Heart right ventricle (tissue), 16 donors: Measurements from ENCODE around the gene LMTK2. TPM values are rescaled to one million over a fixed set of nuclear protein-coding genes. Genes with fewer than 3 reads are reported as not detected.

Experiments used
- ATAC-seq, 8 donors: fragments of 200-7000 bp; cut with Tn5 transposase; one replicate each; pipeline ENCODE4 v1.9.1; 2020; ENCODE audit warnings: mild to moderate bottlenecking in 8 of 8, moderate library complexity in 8 of 8, moderate number of reproducible peaks in 1 of 8
- DNase-seq, 2 donors: peaks; one replicate each; pipeline ENCODE4 v3.0.0-alpha.2; 2020
- H3K27ac ChIP-seq, 10 donors: fragments of 200-600 bp; sonication (generic) in 2 of 10; one replicate each; pipeline versions ENCODE4 v1.5.0 to v1.8.0; 2020 to 2022; ENCODE audit warnings: mild to moderate bottlenecking in 3 of 10
- H3K27me3 ChIP-seq, 7 donors: fragments of 200-600 bp; one replicate each; pipeline ENCODE4 v1.8.0; 2021 to 2022; ENCODE audit warnings: mild to moderate bottlenecking in 2 of 7
- H3K36me3 ChIP-seq, 9 donors: fragments of 200-600 bp; sonication (generic) in 1 of 9; one replicate each; pipeline versions ENCODE4 v1.5.0 to v1.8.0; 2020 to 2022; ENCODE audit warnings: mild to moderate bottlenecking in 2 of 9
- H3K4me1 ChIP-seq, 9 donors: fragments of 200-600 bp; sonication (generic) in 1 of 9; one replicate each; pipeline versions ENCODE4 v1.5.0 to v1.8.0; 2020 to 2022; ENCODE audit warnings: mild to moderate bottlenecking in 4 of 9
- H3K4me3 ChIP-seq, 10 donors: fragments of 200-600 bp; sonication (generic) in 2 of 10; one replicate each; pipeline versions ENCODE4 v1.5.0 to v1.8.0; 2020 to 2022; ENCODE audit warnings: mild to moderate bottlenecking in 7 of 10, moderate library complexity in 2 of 10
- H3K9me3 ChIP-seq, 11 donors: fragments of 200-600 bp in 10 of 11; sonication (generic) in 2 of 11; one replicate each; pipeline versions ENCODE4 v1.5.0 to v1.8.0; 2013 to 2022; ENCODE audit warnings: mild to moderate bottlenecking in 2 of 11, control low read depth in 1 of 11, moderate library complexity in 1 of 11
- CTCF ChIP-seq, 9 donors: fragments of 200-600 bp; sonication (generic) in 2 of 9; IDR thresholded peaks; one replicate each; pipeline versions ENCODE4 v1.5.0 to v1.8.0; 2021 to 2022; ENCODE audit warnings: antibody characterized with exemption in 9 of 9, mild to moderate bottlenecking in 5 of 9, moderate library complexity in 1 of 9
- WGBS, 2 donors: extraction: QIAGEN DNeasy Blood & Tissue Kit; methylation state at CpG; one replicate each; pipeline ENCODE4 v1.1.7; 2013; ENCODE audit warnings: inconsistent platforms in 1 of 2; 5-methylcytosine and 5-hydroxymethylcytosine counted together
- intact Hi-C, 10 donors: fragments of 100-400 bp; cut with DNase I; formaldehyde crosslinking; loops; one replicate each; pipeline versions ENCODE4 v1.11.1 to v1.14.2; 2022
- polyA plus RNA-seq, 2 donors: library from polyadenylated mRNA; stranded (reverse); fragments of 200-250 nt; gene quantifications; one replicate each; pipeline ENCODE4 v1.2.3, GENCODE V29; 2013
- total RNA-seq, 10 donors: library from RNA; stranded (reverse); fragmentation: NEBNext Ultra II Directional in 3 of 10; extraction: Animal tissue kit (Norgen Biotek cat#: 25700) in 3 of 10; gene quantifications; one replicate each; pipeline versions ENCODE4 v1.2.1 to v1.2.4, GENCODE V29; 2021 to 2023
- donor health status: Arrhythmogenic right ventricular cardiomyopathy.
- donor health status: ischemic (EF 13 %, LVEDD 7.1; RV severe dilation, severe dysfunction).
- donor health status: healthy with polysubstance abuse.
- donor health status: DM: no; HTN: yes; CAD: no.
- donor health status: DM: no; HTN: no; CAD: no.
- donor health status: ischemic (EF 25% LVEDD 6.9; RV normal size, moderate dysfunction).
- donor health status: ischemic (EF 25% LVEDD 5.7; RV mildly dilated, moderate dysfunction).
- donor health status: healthy.
- donor health status: DM: yes; HTN: yes; CAD: no.
- donor health status: Ischemic cardiomyopathy.
- donor health status: ischemic (EF 35%, LVEDD 5.7; RV mildly dilated, moderate dysfunction).
- donor health status: nonischemic (EF 11% LVEDD 7.7; RV severe dilation, severe dysfunction).
- donor health status: DM: yes; HTN: yes; CAD: no.
- donor health status: PGD.
- donor health status: ischemic (EF 29% LVEDD 5.4; RV normal size, mild dysfunction).
- donor health status: nonischemic (EF 23%, LVEDD 6.1; RV moderate dilation, normal function).

The LMTK2 gene
- total and polyA plus RNA-seq, 12 donors, result 2.9 to 50.2 (median 27.0) TPM

GRCh38 chr7:98211221-98211675 lies 104.6 kb downstream of the LMTK2 start, which contains the start of gene BHLHA15:
Gene BHLHA15 (plus strand): TSS chr7:98211439. CDS start chr7:98212310, 871 bp downstream.
- ATAC-seq (peak in 3 of 8 donors; percentile 4 to 21 (median 15)), DNase-seq (no peak)
- Histone ChIP-seq H3K9me3 (no peaks in the 10 kb centered on the region), H3K4me1 (peaks cover 0 to 10% (median 0%) of the 10 kb centered on the region in 9 donors), H3K27ac (no peak within 1 kb of the TSS), H3K36me3 (peaks cover 0 to 35% (median 16%) of the 10 kb centered on the region in 9 donors), H3K4me3 (peak within 1 kb of the TSS in 7 of 10 donors; percentile 16 to 39 (median 37)), H3K27me3 (peaks cover 0 to 10% (median 0%) of the 10 kb centered on the region in 7 donors)
- no peak for TF ChIP-seq CTCF (IDR thresholded peaks at IDR 0.05)
- 5 to 8% methylated on average over 19 to 42 of the region's 45 CpGs for WGBS, 2 donors
- intact Hi-C loops, result no loop called here

GRCh38 chr7:98211676-98212531 lies 105.2 kb downstream of the LMTK2 start:
- peak in 5 of 8 donors; percentile 4 to 31 (median 18) for ATAC-seq
- DNase-seq, result no peak
- peak overlapping the region in 6 of 10 donors; percentile 24 to 39 (median 38) for H3K4me3 ChIP-seq
- peaks cover 0 to 10% (median 0%) of the 10 kb centered on the region in 9 donors for H3K4me1 ChIP-seq
- 84 to 86% methylated on average over 48 to 49 of the region's 49 CpGs for WGBS, 2 donors
- no peaks in the 10 kb centered on the region for H3K9me3 ChIP-seq
- intact Hi-C loops, result no loop called here
- no peak overlapping the region for H3K27ac ChIP-seq
- peaks cover 0 to 10% (median 0%) of the 10 kb centered on the region in 7 donors for H3K27me3 ChIP-seq
- no peak for TF ChIP-seq CTCF (IDR thresholded peaks at IDR 0.05)
- H3K36me3 ChIP-seq, result peaks cover 0 to 33% (median 9%) of the 10 kb centered on the region in 9 donors

GRCh38 chr7:98212532-98213041 lies 105.9 kb downstream of the LMTK2 start:
- no peak overlapping the region for H3K27ac ChIP-seq
- DNase-seq, result no peak
- peaks cover 0 to 10% (median 0%) of the 10 kb centered on the region in 9 donors for H3K4me1 ChIP-seq
- 90 to 94% methylated on average over 30 of the region's 30 CpGs for WGBS, 2 donors
- no peaks in the 10 kb centered on the region for H3K9me3 ChIP-seq
- intact Hi-C loops, result no loop called here
- ATAC-seq, result peak in 2 of 8 donors; percentile 5 to 31
- no peak overlapping the region for H3K4me3 ChIP-seq
- peaks cover 0 to 33% (median 2%) of the 10 kb centered on the region in 9 donors for H3K36me3 ChIP-seq
- no peak for TF ChIP-seq CTCF (IDR thresholded peaks at IDR 0.05)
- peaks cover 0 to 10% (median 0%) of the 10 kb centered on the region in 7 donors for H3K27me3 ChIP-seq

- Histone ChIP-seq H3K4me3 (no peak overlapping the region), H3K27ac (no peak overlapping the region), H3K4me1 (peaks cover 0 to 14% (median 0%) of the 10 kb centered on the region in 9 donors), H3K36me3 (peaks cover 0 to 35% (median 0%) of the 10 kb centered on the region in 9 donors), H3K9me3 (no peaks in the 10 kb centered on the region), H3K27me3 (peaks cover 0 to 10% (median 0%) of the 10 kb centered on the region in 7 donors)
- DNase-seq (no peak), ATAC-seq (peak in 1 of 8 donors; percentile 3)
- intact Hi-C loops, result no loop called here
- WGBS, 2 donors, result 86 to 92% methylated on average over 8 of the region's 8 CpGs
- no peak for TF ChIP-seq CTCF (IDR thresholded peaks at IDR 0.05)
Measured at GRCh38 chr7:98213296-98213887, 106.7 kb downstream of the LMTK2 start.
